ENCODE results near the gene POU2F3.

Gene POU2F3

DNA sequence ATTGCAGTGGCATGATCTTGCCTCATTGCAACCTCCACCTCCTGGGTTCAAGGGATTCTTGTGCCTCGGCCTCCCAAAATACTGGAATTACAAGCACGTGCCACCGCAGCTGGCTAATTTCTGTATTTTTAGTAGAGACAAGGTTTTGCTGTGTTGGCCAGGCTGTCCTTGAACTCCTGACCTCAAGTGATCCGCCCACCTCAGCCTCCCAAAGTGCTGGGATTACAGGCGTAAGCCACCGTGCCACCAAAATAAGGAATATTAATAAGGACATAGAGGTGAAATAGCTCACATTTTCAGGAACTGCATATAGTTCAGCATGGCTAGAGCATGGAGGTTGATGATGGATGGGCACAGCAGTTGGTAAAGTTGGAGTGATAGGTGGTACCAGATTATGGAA is 117.7 kb downstream of the POU2F3 start:
- no peak for FAIRE-seq

DNA sequence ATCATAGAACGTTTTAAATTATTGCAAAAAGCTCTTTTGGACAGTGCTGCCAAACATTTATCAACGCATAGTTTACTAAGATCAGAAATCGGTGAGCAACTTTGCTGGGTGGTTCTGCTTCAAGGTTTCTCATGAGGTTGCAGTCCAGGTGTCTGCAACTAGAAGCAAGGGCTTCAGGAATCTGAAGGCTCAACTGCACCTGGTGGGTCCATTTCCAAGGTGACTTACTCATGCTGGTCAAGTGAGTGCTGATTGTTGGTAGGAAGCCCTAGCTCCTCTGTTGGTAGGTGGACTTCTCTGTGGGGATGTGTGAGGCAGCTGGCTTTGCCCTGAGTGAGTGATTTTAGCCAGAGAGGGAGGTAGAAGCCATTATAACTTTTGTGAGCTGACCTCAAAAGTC is 118.8 kb downstream of the POU2F3 start:
- FAIRE-seq = no peak
- DNase-seq (ENCODE audit: extremely low spot score, insufficient read length, low read depth) = no peak

More for the DNA sequence above, 117.7 kb downstream of the POU2F3 start:
- no peak for DNase-seq (ENCODE audit: extremely low spot score, insufficient read length, low read depth)

DNA sequence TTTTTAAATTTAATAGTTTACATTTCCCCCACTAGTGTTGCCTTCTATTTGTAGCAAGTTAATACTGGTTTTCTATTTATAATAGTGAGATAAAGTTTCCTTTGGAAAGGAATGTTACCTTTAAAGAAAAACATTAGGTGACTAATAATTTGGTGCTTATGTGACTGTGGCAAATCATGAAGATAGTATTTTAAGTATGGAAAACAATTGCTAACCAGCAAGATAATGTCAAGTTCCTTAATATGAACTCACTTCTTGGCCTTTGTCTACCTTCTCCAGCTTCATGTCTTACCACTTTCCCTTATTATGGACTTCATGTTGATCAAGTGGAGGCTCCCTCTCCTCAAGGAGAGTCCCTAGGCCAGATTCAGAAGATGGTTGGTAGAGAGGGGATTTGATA is 123.5 kb downstream of the POU2F3 start:
- DNase-seq (ENCODE audit: extremely low spot score, insufficient read length, low read depth) (no peak), FAIRE-seq (no peak)

DNA sequence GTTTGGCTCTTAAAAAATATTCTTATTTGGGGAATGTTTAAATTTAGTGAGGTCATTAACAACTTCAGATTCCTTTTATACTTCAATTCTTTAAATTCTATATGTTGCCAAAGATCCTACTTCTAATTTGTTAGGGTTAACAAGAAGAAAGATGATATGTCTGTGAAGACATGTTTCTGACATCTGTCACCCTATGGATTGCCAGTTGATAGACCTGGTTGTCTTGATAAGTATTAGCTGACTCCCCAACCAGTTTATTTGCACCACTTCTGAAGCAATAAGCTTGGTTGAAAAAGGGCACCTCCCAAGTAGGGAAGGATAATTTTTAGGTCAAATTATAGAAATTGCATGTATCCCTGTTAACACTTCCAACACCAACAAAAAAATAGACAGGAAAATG is 125.6 kb downstream of the POU2F3 start:
- FAIRE-seq (no peak), DNase-seq (ENCODE audit: extremely low spot score, insufficient read length, low read depth) (no peak)

All from GM18507 (cell line).